ENCODE data around the gene BRPF1.
A peak's percentile ranks its signal among the peaks of the same experiment; 100 is the strongest.

Gene BRPF1

GRCh38 chr3:9786825-9787669 is 55.5 kb downstream of the BRPF1 start:
- DNase-seq (ENCODE audit: low read depth): no peak

DNA sequence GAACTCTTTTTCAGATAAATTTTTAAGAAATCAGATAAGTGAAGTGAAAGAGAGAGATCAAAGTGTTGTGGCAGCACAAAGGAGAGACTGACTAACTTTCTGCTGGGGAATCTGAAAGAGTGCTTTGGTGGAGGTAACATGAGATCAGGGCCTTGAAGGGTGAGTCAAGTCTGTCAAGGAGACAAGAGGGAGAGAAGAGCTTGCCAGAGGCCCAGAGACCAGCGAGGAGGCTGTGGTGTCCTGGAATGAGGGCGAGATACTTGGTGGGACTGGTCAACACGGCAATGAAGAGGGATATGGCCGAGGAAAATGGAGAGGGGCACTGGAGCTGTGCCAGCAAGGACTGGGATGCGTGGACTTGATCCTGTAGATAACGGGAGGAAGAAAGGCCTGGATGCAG is 56.2 kb downstream of the BRPF1 start:
- no peak for DNase-seq (ENCODE audit: low read depth)

DNA sequence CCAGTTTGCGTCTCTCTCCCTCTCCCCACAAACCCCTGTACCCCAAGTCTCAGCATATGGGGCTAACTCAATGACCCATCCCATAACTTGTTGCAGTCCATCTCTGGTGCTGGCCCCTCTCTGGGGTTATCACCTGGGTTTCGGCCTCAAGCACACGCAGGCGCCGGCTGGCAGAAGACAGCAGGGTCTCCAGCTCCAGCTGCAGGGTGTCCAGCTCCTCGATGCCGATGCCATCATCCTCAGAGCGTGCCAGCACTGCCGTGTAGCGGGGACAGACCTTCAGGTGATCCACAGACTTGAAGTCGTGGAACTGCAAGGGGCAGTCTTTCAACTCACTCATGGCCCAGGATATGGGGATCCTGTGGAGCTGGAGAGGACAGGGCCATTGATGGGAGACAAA is 59.6 kb downstream of the BRPF1 start:
- DNase-seq (ENCODE audit: low read depth): no peak

GRCh38 chr3:9791790-9792404 is 60.4 kb downstream of the BRPF1 start:
- no peak for DNase-seq (ENCODE audit: low read depth)

DNA sequence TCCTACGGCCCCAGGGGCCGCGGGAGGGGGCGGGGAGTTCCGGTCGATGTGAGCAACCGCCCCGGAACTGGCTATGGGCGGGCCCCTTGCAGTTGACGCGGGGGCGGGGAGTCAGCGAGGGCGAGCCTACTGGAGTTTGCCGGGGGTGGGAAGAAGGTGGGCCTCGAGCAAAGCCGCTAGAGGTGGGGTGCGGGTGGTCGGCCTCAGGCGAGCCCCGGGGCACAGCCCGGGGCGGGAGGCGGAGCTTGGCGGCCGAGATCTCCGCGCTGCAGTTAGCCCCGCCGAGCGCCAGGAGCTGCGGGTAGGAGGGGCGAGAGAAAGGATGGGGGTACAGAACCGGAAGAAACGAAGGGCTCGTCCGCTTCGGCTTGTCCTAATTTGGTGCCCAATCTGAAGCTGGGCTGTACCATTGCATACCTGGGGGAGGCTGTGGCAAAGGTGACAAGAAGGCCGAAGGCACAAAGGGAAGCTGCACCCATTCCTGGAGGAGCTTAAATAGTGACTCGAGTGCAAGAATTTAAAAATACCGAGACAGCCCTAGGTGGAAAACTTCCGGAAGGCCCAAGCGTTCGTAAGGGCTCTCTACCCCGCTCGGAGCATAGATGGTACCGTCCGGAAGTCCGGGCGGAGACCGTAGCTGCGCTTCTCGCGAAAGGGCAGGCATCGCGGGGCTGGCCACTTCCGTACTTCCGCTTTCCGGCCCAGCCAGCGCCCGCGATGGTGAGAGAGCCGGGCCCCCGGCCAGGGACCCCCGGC is 61.0 kb downstream of the BRPF1 start, which contains the start of the genes ARPC4 and TADA3:
Gene ARPC4, plus strand, starts transcription at position 678 of the 756 bp plus-strand sequence. Its CDS starts 40 bp downstream, at position 718.
Gene TADA3, minus strand, starts transcription at position 69 of the 756 bp plus-strand sequence. CDS start 1,007 bp downstream, outside the sequence.
- peak; percentile 90 for DNase-seq (ENCODE audit: low read depth)

GRCh38 chr3:9793161-9793781 is 61.7 kb downstream of the BRPF1 start:
- no peak for DNase-seq (ENCODE audit: low read depth)

GRCh38 chr3:9794400-9794799 is 62.9 kb downstream of the BRPF1 start:
- DNase-seq (ENCODE audit: low read depth): no peak

DNA sequence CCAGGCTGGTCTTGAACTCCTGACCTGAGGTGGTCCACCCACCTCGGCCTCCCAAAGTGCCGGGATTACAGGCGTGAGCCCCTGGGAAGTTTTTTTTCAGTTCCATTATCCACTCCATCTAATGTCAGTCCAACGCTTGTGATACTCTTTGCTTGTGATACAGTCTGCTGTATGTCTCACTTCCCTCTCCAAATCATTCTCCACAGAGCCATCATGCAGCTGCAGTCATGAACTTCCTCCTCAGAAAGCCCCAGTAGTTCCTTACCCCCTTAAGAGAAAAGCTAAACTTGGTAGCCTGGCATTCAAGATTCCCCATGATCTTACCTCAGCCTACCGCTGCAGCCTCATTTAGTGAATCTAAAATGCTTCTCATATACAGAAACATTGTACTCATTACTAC is 63.7 kb downstream of the BRPF1 start:
- no peak for DNase-seq (ENCODE audit: low read depth)

DNA sequence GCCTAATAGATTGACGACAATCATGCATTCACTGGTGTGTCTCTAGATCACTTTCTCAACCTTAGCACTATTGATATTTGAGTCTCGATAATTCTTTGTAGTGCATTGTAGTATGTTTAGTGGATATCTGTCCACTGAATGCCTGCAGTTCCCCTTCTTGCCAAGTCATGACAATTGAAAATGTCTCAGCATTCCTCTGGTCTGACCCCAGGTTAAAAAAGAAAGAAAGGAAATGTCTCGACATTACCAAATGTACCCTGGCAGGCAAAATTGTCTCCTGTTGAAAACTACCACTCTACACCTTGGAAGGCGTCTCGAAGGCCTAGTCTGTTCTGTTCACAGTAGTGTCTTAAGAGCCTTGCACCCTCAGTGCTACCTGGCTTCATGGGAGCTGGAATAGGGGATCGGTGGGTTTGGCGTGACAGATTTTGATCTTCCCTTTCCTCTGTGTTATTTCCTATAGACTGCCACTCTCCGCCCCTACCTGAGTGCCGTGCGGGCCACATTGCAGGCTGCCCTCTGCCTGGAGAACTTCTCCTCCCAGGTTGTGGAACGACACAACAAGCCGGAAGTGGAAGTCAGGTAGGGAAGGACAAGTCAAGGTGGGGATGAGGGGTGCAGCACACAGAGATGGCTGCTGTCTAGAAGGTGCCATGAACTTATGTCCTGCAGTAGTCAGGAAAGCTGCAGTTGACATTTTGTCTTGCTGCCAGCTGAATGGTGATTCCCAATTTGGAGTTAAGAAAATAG is 65.8 kb downstream of the BRPF1 start:
- DNase-seq (ENCODE audit: low read depth): no peak
